HepG2 (cell line): ENCODE data around the gene MCM3.

ENCODE experiments used
- CEBPB ChIP-seq: IDR thresholded peaks from 2 replicates; pipeline ENCODE4 v1.6.1; 2011; ENCODE audit warnings: low read depth, low read length, improper control_type of control experiment, borderline replicate concordance
- FOXK2 ChIP-seq: fragments of 450-650 bp; IDR thresholded peaks from 2 replicates; pipeline ENCODE4 v1.6.1; 2016
- NFE2 ChIP-seq: sonication (generic); formaldehyde crosslinking; IDR thresholded peaks from 2 replicates; pipeline ENCODE4 v1.4.0; 2020; ENCODE audit warnings: missing genetic modification reagents
- SRY ChIP-seq: sonication (generic); formaldehyde crosslinking; IDR thresholded peaks from 2 replicates; pipeline ENCODE4 v1.8.0; 2022; ENCODE audit warnings: mild to moderate bottlenecking, missing genetic modification reagents
- TEAD2 ChIP-seq: sonication (generic); formaldehyde crosslinking; IDR thresholded peaks from 2 replicates; pipeline ENCODE4 v1.9.0; 2021; ENCODE audit warnings: missing genetic modification reagents
- U2AF1 ChIP-seq: fragments of 200-400 bp; formaldehyde crosslinking; optimal IDR thresholded peaks from 2 replicates; pipeline ENCODE3; 2017; ENCODE audit warnings: mild to moderate bottlenecking, low read depth, low read length
- TF ChIP-seq, protein P1 (sequence below): fragments of 450-650 bp; IDR thresholded peaks from 2 replicates; pipeline ENCODE4 v1.6.1; 2017; ENCODE audit warnings: mild to moderate bottlenecking
- TF ChIP-seq, protein P2 (sequence below): sonication (generic); formaldehyde crosslinking; IDR thresholded peaks from 2 replicates; pipeline ENCODE4 v1.5.0; 2020; ENCODE audit warnings: missing genetic modification reagents

DNA sequence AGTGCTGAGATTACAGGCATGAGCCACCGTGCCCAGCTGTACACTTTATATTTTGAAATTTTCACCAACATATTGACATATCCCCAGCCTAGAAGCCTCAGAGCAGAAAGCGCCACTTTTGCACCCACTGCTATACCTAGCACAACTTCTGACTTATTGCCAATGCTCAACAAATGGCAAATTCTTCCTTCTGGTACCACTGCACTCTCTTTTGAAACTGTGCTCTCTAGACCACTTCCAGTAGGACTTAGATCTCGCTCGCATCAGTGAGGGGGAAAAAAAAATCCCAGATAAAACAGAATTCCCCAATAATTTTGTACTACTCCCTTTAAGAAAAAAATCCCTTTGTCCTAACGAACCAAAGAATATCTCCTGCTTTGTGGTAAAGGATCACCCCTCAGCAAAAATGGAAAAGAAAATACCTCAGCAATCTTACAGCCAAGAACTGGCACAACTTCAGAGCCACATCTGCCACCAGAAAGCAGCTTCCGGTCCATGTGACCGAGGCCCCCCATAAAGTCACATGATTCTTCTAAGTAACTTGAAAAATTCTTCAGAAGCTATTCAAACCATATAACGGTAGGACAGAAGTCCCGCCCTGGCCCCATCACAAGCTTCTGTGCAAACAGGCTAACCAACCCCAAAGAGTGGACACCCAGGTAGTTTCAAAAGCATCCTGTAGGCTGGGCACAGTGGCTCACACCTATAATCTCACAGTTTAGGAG lies 21.8 kb downstream of the MCM3 start:
- no peak for TF ChIP-seq NFE2 (CRISPR knock-in tag)
- TF ChIP-seq, protein P1, sequence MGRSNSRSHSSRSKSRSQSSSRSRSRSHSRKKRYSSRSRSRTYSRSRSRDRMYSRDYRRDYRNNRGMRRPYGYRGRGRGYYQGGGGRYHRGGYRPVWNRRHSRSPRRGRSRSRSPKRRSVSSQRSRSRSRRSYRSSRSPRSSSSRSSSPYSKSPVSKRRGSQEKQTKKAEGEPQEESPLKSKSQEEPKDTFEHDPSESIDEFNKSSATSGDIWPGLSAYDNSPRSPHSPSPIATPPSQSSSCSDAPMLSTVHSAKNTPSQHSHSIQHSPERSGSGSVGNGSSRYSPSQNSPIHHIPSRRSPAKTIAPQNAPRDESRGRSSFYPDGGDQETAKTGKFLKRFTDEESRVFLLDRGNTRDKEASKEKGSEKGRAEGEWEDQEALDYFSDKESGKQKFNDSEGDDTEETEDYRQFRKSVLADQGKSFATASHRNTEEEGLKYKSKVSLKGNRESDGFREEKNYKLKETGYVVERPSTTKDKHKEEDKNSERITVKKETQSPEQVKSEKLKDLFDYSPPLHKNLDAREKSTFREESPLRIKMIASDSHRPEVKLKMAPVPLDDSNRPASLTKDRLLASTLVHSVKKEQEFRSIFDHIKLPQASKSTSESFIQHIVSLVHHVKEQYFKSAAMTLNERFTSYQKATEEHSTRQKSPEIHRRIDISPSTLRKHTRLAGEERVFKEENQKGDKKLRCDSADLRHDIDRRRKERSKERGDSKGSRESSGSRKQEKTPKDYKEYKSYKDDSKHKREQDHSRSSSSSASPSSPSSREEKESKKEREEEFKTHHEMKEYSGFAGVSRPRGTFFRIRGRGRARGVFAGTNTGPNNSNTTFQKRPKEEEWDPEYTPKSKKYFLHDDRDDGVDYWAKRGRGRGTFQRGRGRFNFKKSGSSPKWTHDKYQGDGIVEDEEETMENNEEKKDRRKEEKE = no peak
- no peak for TF ChIP-seq TEAD2
- no peak for TF ChIP-seq U2AF1
- no peak for TF ChIP-seq CEBPB
- TF ChIP-seq SRY (CRISPR knock-in tag) = no peak
- TF ChIP-seq, protein P2, sequence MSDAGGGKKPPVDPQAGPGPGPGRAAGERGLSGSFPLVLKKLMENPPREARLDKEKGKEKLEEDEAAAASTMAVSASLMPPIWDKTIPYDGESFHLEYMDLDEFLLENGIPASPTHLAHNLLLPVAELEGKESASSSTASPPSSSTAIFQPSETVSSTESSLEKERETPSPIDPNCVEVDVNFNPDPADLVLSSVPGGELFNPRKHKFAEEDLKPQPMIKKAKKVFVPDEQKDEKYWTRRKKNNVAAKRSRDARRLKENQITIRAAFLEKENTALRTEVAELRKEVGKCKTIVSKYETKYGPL = no peak
- no peak for TF ChIP-seq FOXK2
